ENCODE data around the gene DCTN3. TPM values are rescaled to one million over a fixed set of nuclear protein-coding genes. Genes with fewer than 3 reads are reported as not detected.
A peak's percentile ranks its signal among the peaks of the same experiment; 100 is the strongest.

DCTN3 gene
- total RNA-seq, 1 experiment from 2014 or later = 27.5 TPM

GRCh38 chr9:34665381-34666250 lies 45.3 kb upstream of the DCTN3 start (continued):
- TF ChIP-seq ZNF396 (CRISPR knock-in tag; IDR thresholded peaks at IDR 0.05; ENCODE audit: borderline replicate concordance) (no peak), ZNF219 (CRISPR knock-in tag; IDR thresholded peaks at IDR 0.05; ENCODE audit: borderline replicate concordance) (no peak), USF1 (CRISPR knock-in tag; IDR thresholded peaks at IDR 0.05) (no peak), ZNF512 (CRISPR knock-in tag; IDR thresholded peaks at IDR 0.05; ENCODE audit: borderline replicate concordance) (no peak), ZNF425 (CRISPR knock-in tag; conservative IDR thresholded peaks at IDR 0.05) (no peak), HMGA2 (CRISPR knock-in tag; IDR thresholded peaks at IDR 0.05) (no peak), ATF1 (CRISPR knock-in tag; IDR thresholded peaks at IDR 0.05) (no peak), GABPB1 (CRISPR knock-in tag; IDR thresholded peaks at IDR 0.05) (no peak), ZNF416 (CRISPR knock-in tag; IDR thresholded peaks at IDR 0.05) (no peak), E2F4 (CRISPR knock-in tag; IDR thresholded peaks at IDR 0.05; ENCODE audit: borderline replicate concordance, low read depth) (no peak), USF2 (CRISPR knock-in tag; IDR thresholded peaks at IDR 0.05) (0 out of 2 replicates have a peak, but pooled peaks have one; percentile 8), CTCF (IDR thresholded peaks at IDR 0.05) (no peak), ZNF532 (CRISPR knock-in tag; IDR thresholded peaks at IDR 0.05; ENCODE audit: borderline replicate concordance) (no peak), ZNF423 (CRISPR knock-in tag; IDR thresholded peaks at IDR 0.05) (no peak), JAZF1 (CRISPR knock-in tag; IDR thresholded peaks at IDR 0.05) (no peak), CBFB (CRISPR knock-in tag; IDR thresholded peaks at IDR 0.05; ENCODE audit: low read depth) (no peak; the same call in 1 of the 2 replicates), AR (CRISPR knock-in tag; IDR thresholded peaks at IDR 0.05) (no peak)
